ENCODE measurements around the gene EFHD1. TPM values are rescaled to one million over a fixed set of nuclear protein-coding genes. Genes with fewer than 3 reads are reported as not detected.

EFHD1 gene
- total and polyA plus RNA-seq, 9 of the 15 experiments (the other 6 are each of a cell fraction or from before 2014, with no cell fraction given), result 0.66 to 9.1 (median 2.0) TPM

GRCh38 chr2:232635820-232636219 lies 2.4 kb downstream of the EFHD1 start:
- BruUV-seq (replicated peaks), result no TSS peak
- H4K20me1 ChIP-seq (replicated peaks; ENCODE audit: control insufficient read depth, insufficient read depth, low read length), result no peaks in the 10 kb centered on the region
- no peaks in the 10 kb centered on the region for H3K79me2 ChIP-seq (ENCODE audit: control insufficient read depth, insufficient read depth, low read length)
- no peak overlapping the region for H3K4me3 ChIP-seq
- ChIA-PET CTCF (ENCODE audit: low intra/inter-chr PET ratio) (no interaction called here), POLR2A (no interaction called here)
- H3K36me3 ChIP-seq (ENCODE audit: control insufficient read depth, insufficient read depth, low read length), result no peaks in the 10 kb centered on the region
- H3K27me3 ChIP-seq (ENCODE audit: control insufficient read depth in 2 of 2, insufficient read depth in 2 of 2, low read length in 2 of 2), result peaks cover 0 to 6% of the 10 kb centered on the region in 2 experiments; a peak in 2 of 5 replicates
- no peak overlapping the region for H2AFZ ChIP-seq (ENCODE audit: low read depth, low read length)
- H3K9ac ChIP-seq (ENCODE audit: insufficient read depth in 1 of 2, low read depth in 2 of 2, low read length in 2 of 2), result no peak overlapping the region
- H3K9me3 ChIP-seq (replicated peaks; ENCODE audit: control insufficient read depth, insufficient read depth, low read depth, low read length), result no peaks in the 10 kb centered on the region
- no peak for ATAC-seq
- H3K4me1 ChIP-seq (replicated peaks in 1 of 2; ENCODE audit: control insufficient read depth in 2 of 2, insufficient read depth in 2 of 2, low read length in 2 of 2), result peaks cover 0 to 21% of the 10 kb centered on the region in 2 experiments; a peak in 3 of 5 replicates
- no peak overlapping the region for H3K4me2 ChIP-seq (ENCODE audit: insufficient read depth, low read length)
- WGBS (ENCODE audit: insufficient coverage, low coverage, missing lambda C conversion rate), result 56% methylated on average over 4 of the region's 4 CpGs
- intact Hi-C loops (cut with micrococcal nuclease) (no loop called here), in situ Hi-C loops (cut with MboI) (no loop called here)
- H3K27ac ChIP-seq (ENCODE audit: extremely low read depth, low read depth, low read length), result no peak overlapping the region
- H3K9me1 ChIP-seq (ENCODE audit: control insufficient read depth, insufficient read depth, low read length), result no peaks in the 10 kb centered on the region
- FAIRE-seq, result no peak
- DNase-seq (ENCODE audit: extremely low read depth in 1 of 4, low spot score in 3 of 4), result no peak
- TF ChIP-seq ZNF79 (CRISPR knock-in tag; IDR thresholded peaks at IDR 0.05; ENCODE audit: low read depth), result no peak
- no peak for TF ChIP-seq CBFA2T3 (IDR thresholded peaks at IDR 0.05)
- no peak for TF ChIP-seq HES1 (IDR thresholded peaks at IDR 0.05; ENCODE audit: low read depth)
- no peak for TF ChIP-seq GATAD2B (IDR thresholded peaks at IDR 0.05; ENCODE audit: borderline replicate concordance)
- TF ChIP-seq, protein P1, sequence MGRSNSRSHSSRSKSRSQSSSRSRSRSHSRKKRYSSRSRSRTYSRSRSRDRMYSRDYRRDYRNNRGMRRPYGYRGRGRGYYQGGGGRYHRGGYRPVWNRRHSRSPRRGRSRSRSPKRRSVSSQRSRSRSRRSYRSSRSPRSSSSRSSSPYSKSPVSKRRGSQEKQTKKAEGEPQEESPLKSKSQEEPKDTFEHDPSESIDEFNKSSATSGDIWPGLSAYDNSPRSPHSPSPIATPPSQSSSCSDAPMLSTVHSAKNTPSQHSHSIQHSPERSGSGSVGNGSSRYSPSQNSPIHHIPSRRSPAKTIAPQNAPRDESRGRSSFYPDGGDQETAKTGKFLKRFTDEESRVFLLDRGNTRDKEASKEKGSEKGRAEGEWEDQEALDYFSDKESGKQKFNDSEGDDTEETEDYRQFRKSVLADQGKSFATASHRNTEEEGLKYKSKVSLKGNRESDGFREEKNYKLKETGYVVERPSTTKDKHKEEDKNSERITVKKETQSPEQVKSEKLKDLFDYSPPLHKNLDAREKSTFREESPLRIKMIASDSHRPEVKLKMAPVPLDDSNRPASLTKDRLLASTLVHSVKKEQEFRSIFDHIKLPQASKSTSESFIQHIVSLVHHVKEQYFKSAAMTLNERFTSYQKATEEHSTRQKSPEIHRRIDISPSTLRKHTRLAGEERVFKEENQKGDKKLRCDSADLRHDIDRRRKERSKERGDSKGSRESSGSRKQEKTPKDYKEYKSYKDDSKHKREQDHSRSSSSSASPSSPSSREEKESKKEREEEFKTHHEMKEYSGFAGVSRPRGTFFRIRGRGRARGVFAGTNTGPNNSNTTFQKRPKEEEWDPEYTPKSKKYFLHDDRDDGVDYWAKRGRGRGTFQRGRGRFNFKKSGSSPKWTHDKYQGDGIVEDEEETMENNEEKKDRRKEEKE (IDR thresholded peaks at IDR 0.05; ENCODE audit: borderline replicate concordance in 1 of 2, control insufficient read depth in 1 of 2, low read depth in 2 of 2, low read length in 1 of 2), result no peak
- TF ChIP-seq CBX1 (IDR thresholded peaks at IDR 0.05; ENCODE audit: low read depth), result no peak
- TF ChIP-seq ZNF764 (CRISPR knock-in tag; IDR thresholded peaks at IDR 0.05; ENCODE audit: low read depth), result no peak

Data from K562 (cell line).